SK-N-DZ (cell line): ENCODE measurements around the gene ATP2C1.

ENCODE experiments used
- DNase-seq: peaks from one replicate; pipeline ENCODE4 v3.0.0-alpha.2; 2015; ENCODE audit warnings: low spot score

The ATP2C1 gene

GRCh38 chr3:130974201-130974600 is 80.3 kb downstream of the ATP2C1 start:
- no peak for DNase-seq

- DNase-seq, result no peak
Observed at GRCh38 chr3:130975251-130975650, 81.4 kb downstream of the ATP2C1 start.

GRCh38 chr3:130976706-130977105 is 82.8 kb downstream of the ATP2C1 start:
- DNase-seq, result no peak

- DNase-seq, result no peak
Observed at GRCh38 chr3:130979117-130979516, 85.2 kb downstream of the ATP2C1 start.

GRCh38 chr3:130981469-130981868 is 87.6 kb downstream of the ATP2C1 start:
- DNase-seq, result no peak

GRCh38 chr3:130990282-130990681 is 96.4 kb downstream of the ATP2C1 start:
- DNase-seq, result no peak

- no peak for DNase-seq
Observed at GRCh38 chr3:130991126-130991525, 97.2 kb downstream of the ATP2C1 start.

- DNase-seq, result no peak
Observed at GRCh38 chr3:130992344-130992743, 98.5 kb downstream of the ATP2C1 start.

GRCh38 chr3:130997289-130997688 is 103.4 kb downstream of the ATP2C1 start:
- no peak for DNase-seq

- DNase-seq, result no peak
Observed at GRCh38 chr3:131001071-131001470, 107.2 kb downstream of the ATP2C1 start.

GRCh38 chr3:131004603-131005002 is 110.7 kb downstream of the ATP2C1 start:
- no peak for DNase-seq

GRCh38 chr3:131007256-131007655 is 113.4 kb downstream of the ATP2C1 start:
- no peak for DNase-seq

GRCh38 chr3:131007782-131008181 is 113.9 kb downstream of the ATP2C1 start:
- no peak for DNase-seq

- DNase-seq, result no peak
Observed at GRCh38 chr3:131008326-131008725, 114.4 kb downstream of the ATP2C1 start.

- no peak for DNase-seq
Observed at GRCh38 chr3:131009698-131010097, 115.8 kb downstream of the ATP2C1 start.

- no peak for DNase-seq
Observed at GRCh38 chr3:131018970-131019369, 125.1 kb downstream of the ATP2C1 start.

- DNase-seq, result no peak
Observed at GRCh38 chr3:131020122-131020693, 126.3 kb downstream of the ATP2C1 start.

- no peak for DNase-seq
Observed at GRCh38 chr3:131025539-131025938, 131.7 kb downstream of the ATP2C1 start.

- DNase-seq, result peak; percentile 84
Observed at GRCh38 chr3:131026321-131027151, 132.7 kb downstream of the ATP2C1 start, which contains the start of the genes ASTE1 and NEK11. Gene ASTE1 (minus strand): TSS chr3:131026825. CDS start chr3:131025306, 1,519 bp downstream. Gene NEK11 (plus strand): TSS chr3:131026877. CDS start chr3:131029709, 2,832 bp downstream.

GRCh38 chr3:131028844-131029243 is 135.0 kb downstream of the ATP2C1 start:
- no peak for DNase-seq

GRCh38 chr3:131031660-131032059 is 137.8 kb downstream of the ATP2C1 start:
- no peak for DNase-seq

- DNase-seq, result peak; percentile 50
Observed at GRCh38 chr3:131033480-131034080, 139.7 kb downstream of the ATP2C1 start.
